WTC11 (cell line): Measurements from ENCODE around the gene SLC7A6OS. TPM values are rescaled to one million over a fixed set of nuclear protein-coding genes. Genes with fewer than 3 reads are reported as not detected.

ENCODE experiments used
- ATAC-seq: fragments of 200-7000 bp; cut with Tn5 transposase; 2 replicates; pipeline ENCODE4 v1.10.0; 2021; ENCODE audit warnings: mild to moderate bottlenecking, moderate library complexity
- CTCF ChIA-PET: fragments of 300-600 bp; sonication (Branson Sonifier 250); formaldehyde crosslinking; loops from one replicate; lab custom pipeline; 2021; ENCODE audit warnings: antibody characterized with exemption; lab: Charles Lee
- POLR2A ChIA-PET: fragments of 350-600 bp; sonication (Branson Sonifier 250); formaldehyde crosslinking; loops from one replicate; lab custom pipeline; 2021; ENCODE audit warnings: antibody characterized with exemption; lab: Charles Lee
- DNase-seq: peaks from one replicate; pipeline ENCODE4 v3.0.0; 2021; ENCODE audit warnings: low spot score
- H3K27ac Mint-ChIP-seq: 2 replicates; pipeline ENCODE4 v1.8.0; 2021; ENCODE audit warnings: mixed read lengths
- H3K27me3 Mint-ChIP-seq: 2 replicates; pipeline ENCODE4 v1.8.0; 2021; ENCODE audit warnings: low read depth, mild to moderate bottlenecking, moderate library complexity, mixed read lengths
- H3K36me3 Mint-ChIP-seq: 2 replicates; pipeline ENCODE4 v1.8.0; 2021; ENCODE audit warnings: mixed read lengths
- H3K4me1 Mint-ChIP-seq: 2 replicates; pipeline ENCODE4 v1.8.0; 2022; ENCODE audit warnings: mixed read lengths
- H3K4me3 Mint-ChIP-seq: 2 replicates; pipeline ENCODE4 v1.8.0; 2021; ENCODE audit warnings: mild to moderate bottlenecking, moderate library complexity, mixed read lengths
- H3K9me3 Mint-ChIP-seq: 2 replicates; pipeline ENCODE4 v1.8.0; 2021; ENCODE audit warnings: mixed read lengths
- FOXJ3 ChIP-seq: sonication (generic); formaldehyde crosslinking; IDR thresholded peaks from 2 replicates; pipeline ENCODE4 v1.9.0; 2021; ENCODE audit warnings: missing genetic modification reagents, mild to moderate bottlenecking, borderline replicate concordance
- JAZF1 ChIP-seq: fragments of 250-450 bp; sonication (Bioruptor Pico); IDR thresholded peaks from 2 replicates; pipeline ENCODE4 v1.9.0; 2021; ENCODE audit warnings: moderate library complexity, mild to moderate bottlenecking, inconsistent platforms
- KAT7 ChIP-seq: sonication (generic); formaldehyde crosslinking; IDR thresholded peaks from 2 replicates; pipeline ENCODE4 v1.8.1; 2023; ENCODE audit warnings: missing genetic modification reagents, mild to moderate bottlenecking, borderline replicate concordance
- MYBL2 ChIP-seq: sonication (generic); formaldehyde crosslinking; IDR thresholded peaks from 2 replicates; pipeline ENCODE4 v1.8.1; 2023; ENCODE audit warnings: mild to moderate bottlenecking, moderate library complexity, missing genetic modification reagents
- NR2C2 ChIP-seq: sonication (generic); formaldehyde crosslinking; IDR thresholded peaks from 2 replicates; pipeline ENCODE4 v1.8.0; 2022; ENCODE audit warnings: mild to moderate bottlenecking, missing genetic modification reagents
- RELA ChIP-seq: sonication (generic); formaldehyde crosslinking; IDR thresholded peaks from 2 replicates; pipeline ENCODE4 v1.8.1; 2022; ENCODE audit warnings: missing genetic modification reagents, mild to moderate bottlenecking, borderline replicate concordance
- ZNF423 ChIP-seq: fragments of 250-450 bp; sonication (Bioruptor Pico); IDR thresholded peaks from 2 replicates; pipeline ENCODE4 v2.1.2; 2022; ENCODE audit warnings: mild to moderate bottlenecking, moderate library complexity
- total RNA-seq: library from RNA; stranded (reverse); gene quantifications from 3 replicates; pipeline ENCODE4 v1.2.3, GENCODE V29; 2021
- TF ChIP-seq, protein P1 (sequence below): sonication (generic); formaldehyde crosslinking; IDR thresholded peaks from 2 replicates; pipeline ENCODE4 v1.8.1; 2023; ENCODE audit warnings: mild to moderate bottlenecking, moderate library complexity, missing genetic modification reagents
- TF ChIP-seq, protein P2 (sequence below): sonication (generic); formaldehyde crosslinking; conservative IDR thresholded peaks from 2 replicates; pipeline ENCODE4 v1.8.1; 2022; ENCODE audit warnings: mild to moderate bottlenecking, missing genetic modification reagents
- TF ChIP-seq, protein P3 (sequence below): sonication (generic); formaldehyde crosslinking; IDR thresholded peaks from 2 replicates; pipeline ENCODE4 v1.8.0; 2022; ENCODE audit warnings: mild to moderate bottlenecking, missing genetic modification reagents
- TF ChIP-seq, protein P4 (sequence below): sonication (generic); formaldehyde crosslinking; IDR thresholded peaks from 2 replicates; pipeline ENCODE4 v1.8.1; 2023; ENCODE audit warnings: mild to moderate bottlenecking, missing genetic modification reagents
- TF ChIP-seq, protein P5 (sequence below): sonication (generic); formaldehyde crosslinking; IDR thresholded peaks from 2 replicates; pipeline ENCODE4 v1.8.1; 2022; ENCODE audit warnings: missing genetic modification reagents, borderline replicate concordance
- TF ChIP-seq, protein P6 (sequence below): sonication (generic); formaldehyde crosslinking; IDR thresholded peaks from 2 replicates; pipeline ENCODE4 v1.8.0; 2022; ENCODE audit warnings: missing genetic modification reagents
- TF ChIP-seq, protein P7 (sequence below): sonication (generic); formaldehyde crosslinking; IDR thresholded peaks from 2 replicates; pipeline ENCODE4 v1.8.0; 2023; ENCODE audit warnings: missing genetic modification reagents
- TF ChIP-seq, protein P8 (sequence below): fragments of 250-450 bp; sonication (Bioruptor Pico); IDR thresholded peaks from 2 replicates; pipeline ENCODE4 v1.9.0; 2021; ENCODE audit warnings: mild to moderate bottlenecking, borderline replicate concordance

Gene SLC7A6OS
- total RNA-seq, 1 experiment from 2014 or later = 22.6 TPM

DNA sequence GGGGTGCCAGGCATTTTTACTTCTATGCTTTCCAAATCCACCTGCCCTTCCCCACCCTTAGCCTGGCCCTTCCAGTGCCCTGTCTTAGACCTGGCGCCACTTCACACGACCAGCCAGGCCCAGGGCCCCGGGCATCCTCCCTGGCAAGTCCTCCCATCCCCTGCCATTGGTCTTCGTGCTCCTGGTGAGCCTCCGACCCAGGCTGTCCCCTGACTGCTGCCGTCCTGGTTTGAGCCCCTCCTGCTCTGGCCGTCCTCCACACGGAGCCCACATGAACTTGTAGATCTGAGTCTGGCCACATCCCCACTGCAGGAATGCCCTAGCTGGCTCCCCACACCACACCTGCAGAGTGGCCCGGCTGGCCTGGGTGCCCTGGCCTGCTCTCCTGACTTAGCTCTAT lies 44.1 kb upstream of the SLC7A6OS start (continued):
- TF ChIP-seq, protein P1, sequence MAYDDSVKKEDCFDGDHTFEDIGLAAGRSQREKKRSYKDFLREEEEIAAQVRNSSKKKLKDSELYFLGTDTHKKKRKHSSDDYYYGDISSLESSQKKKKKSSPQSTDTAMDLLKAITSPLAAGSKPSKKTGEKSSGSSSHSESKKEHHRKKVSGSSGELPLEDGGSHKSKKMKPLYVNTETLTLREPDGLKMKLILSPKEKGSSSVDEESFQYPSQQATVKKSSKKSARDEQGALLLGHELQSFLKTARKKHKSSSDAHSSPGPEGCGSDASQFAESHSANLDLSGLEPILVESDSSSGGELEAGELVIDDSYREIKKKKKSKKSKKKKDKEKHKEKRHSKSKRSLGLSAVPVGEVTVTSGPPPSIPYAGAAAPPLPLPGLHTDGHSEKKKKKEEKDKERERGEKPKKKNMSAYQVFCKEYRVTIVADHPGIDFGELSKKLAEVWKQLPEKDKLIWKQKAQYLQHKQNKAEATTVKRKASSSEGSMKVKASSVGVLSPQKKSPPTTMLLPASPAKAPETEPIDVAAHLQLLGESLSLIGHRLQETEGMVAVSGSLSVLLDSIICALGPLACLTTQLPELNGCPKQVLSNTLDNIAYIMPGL = no peak
- TF ChIP-seq, protein P2, sequence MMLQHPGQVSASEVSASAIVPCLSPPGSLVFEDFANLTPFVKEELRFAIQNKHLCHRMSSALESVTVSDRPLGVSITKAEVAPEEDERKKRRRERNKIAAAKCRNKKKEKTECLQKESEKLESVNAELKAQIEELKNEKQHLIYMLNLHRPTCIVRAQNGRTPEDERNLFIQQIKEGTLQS = no peak
- no peak for TF ChIP-seq NR2C2 (CRISPR knock-in tag)
- TF ChIP-seq RELA (CRISPR knock-in tag) = no peak
- TF ChIP-seq, protein P3, sequence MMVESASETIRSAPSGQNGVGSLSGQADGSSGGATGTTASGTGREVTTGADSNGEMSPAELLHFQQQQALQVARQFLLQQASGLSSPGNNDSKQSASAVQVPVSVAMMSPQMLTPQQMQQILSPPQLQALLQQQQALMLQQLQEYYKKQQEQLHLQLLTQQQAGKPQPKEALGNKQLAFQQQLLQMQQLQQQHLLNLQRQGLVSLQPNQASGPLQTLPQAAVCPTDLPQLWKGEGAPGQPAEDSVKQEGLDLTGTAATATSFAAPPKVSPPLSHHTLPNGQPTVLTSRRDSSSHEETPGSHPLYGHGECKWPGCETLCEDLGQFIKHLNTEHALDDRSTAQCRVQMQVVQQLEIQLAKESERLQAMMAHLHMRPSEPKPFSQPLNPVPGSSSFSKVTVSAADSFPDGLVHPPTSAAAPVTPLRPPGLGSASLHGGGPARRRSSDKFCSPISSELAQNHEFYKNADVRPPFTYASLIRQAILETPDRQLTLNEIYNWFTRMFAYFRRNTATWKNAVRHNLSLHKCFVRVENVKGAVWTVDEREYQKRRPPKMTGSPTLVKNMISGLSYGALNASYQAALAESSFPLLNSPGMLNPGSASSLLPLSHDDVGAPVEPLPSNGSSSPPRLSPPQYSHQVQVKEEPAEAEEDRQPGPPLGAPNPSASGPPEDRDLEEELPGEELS (CRISPR knock-in tag) = no peak
- TF ChIP-seq, protein P4, sequence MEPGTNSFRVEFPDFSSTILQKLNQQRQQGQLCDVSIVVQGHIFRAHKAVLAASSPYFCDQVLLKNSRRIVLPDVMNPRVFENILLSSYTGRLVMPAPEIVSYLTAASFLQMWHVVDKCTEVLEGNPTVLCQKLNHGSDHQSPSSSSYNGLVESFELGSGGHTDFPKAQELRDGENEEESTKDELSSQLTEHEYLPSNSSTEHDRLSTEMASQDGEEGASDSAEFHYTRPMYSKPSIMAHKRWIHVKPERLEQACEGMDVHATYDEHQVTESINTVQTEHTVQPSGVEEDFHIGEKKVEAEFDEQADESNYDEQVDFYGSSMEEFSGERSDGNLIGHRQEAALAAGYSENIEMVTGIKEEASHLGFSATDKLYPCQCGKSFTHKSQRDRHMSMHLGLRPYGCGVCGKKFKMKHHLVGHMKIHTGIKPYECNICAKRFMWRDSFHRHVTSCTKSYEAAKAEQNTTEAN (CRISPR knock-in tag) = no peak
- no peak for TF ChIP-seq FOXJ3 (CRISPR knock-in tag)
- TF ChIP-seq, protein P5, sequence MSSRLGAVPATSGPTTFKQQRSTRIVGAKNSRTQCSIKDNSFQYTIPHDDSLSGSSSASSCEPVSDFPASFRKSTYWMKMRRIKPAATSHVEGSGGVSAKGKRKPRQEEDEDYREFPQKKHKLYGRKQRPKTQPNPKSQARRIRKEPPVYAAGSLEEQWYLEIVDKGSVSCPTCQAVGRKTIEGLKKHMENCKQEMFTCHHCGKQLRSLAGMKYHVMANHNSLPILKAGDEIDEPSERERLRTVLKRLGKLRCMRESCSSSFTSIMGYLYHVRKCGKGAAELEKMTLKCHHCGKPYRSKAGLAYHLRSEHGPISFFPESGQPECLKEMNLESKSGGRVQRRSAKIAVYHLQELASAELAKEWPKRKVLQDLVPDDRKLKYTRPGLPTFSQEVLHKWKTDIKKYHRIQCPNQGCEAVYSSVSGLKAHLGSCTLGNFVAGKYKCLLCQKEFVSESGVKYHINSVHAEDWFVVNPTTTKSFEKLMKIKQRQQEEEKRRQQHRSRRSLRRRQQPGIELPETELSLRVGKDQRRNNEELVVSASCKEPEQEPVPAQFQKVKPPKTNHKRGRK = no peak
- no peak for TF ChIP-seq JAZF1
- TF ChIP-seq, protein P6, sequence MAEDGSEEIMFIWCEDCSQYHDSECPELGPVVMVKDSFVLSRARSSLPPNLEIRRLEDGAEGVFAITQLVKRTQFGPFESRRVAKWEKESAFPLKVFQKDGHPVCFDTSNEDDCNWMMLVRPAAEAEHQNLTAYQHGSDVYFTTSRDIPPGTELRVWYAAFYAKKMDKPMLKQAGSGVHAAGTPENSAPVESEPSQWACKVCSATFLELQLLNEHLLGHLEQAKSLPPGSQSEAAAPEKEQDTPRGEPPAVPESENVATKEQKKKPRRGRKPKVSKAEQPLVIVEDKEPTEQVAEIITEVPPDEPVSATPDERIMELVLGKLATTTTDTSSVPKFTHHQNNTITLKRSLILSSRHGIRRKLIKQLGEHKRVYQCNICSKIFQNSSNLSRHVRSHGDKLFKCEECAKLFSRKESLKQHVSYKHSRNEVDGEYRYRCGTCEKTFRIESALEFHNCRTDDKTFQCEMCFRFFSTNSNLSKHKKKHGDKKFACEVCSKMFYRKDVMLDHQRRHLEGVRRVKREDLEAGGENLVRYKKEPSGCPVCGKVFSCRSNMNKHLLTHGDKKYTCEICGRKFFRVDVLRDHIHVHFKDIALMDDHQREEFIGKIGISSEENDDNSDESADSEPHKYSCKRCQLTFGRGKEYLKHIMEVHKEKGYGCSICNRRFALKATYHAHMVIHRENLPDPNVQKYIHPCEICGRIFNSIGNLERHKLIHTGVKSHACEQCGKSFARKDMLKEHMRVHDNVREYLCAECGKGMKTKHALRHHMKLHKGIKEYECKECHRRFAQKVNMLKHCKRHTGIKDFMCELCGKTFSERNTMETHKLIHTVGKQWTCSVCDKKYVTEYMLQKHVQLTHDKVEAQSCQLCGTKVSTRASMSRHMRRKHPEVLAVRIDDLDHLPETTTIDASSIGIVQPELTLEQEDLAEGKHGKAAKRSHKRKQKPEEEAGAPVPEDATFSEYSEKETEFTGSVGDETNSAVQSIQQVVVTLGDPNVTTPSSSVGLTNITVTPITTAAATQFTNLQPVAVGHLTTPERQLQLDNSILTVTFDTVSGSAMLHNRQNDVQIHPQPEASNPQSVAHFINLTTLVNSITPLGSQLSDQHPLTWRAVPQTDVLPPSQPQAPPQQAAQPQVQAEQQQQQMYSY = no peak
- no peak for TF ChIP-seq MYBL2 (CRISPR knock-in tag)

DNA sequence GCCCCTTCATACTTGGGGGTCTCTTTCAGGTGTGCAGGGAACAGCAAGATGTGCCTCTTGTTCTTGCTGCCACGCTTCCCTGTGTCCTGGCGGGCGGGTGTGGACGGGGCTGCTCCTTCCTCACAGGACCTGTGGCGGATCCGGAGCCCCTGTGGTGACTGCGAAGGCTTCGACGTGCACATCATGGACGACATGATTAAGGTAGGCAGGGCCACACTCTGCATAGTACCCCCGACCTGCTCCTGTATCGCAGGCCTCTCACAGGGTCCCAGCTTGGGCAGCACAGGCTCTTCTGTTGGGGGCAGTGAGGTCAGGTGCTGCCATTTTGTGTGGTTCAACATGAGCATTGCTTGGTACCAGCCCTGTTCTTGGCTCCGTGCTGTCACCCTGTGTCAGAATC lies 42.6 kb upstream of the SLC7A6OS start:
- no peak overlapping the region for H3K27ac Mint-ChIP-seq
- no peaks in the 10 kb centered on the region for H3K27me3 Mint-ChIP-seq
- CTCF ChIA-PET = no interaction called here
- TF ChIP-seq, protein P7, sequence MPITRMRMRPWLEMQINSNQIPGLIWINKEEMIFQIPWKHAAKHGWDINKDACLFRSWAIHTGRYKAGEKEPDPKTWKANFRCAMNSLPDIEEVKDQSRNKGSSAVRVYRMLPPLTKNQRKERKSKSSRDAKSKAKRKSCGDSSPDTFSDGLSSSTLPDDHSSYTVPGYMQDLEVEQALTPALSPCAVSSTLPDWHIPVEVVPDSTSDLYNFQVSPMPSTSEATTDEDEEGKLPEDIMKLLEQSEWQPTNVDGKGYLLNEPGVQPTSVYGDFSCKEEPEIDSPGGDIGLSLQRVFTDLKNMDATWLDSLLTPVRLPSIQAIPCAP = no peak
- TF ChIP-seq, protein P8, sequence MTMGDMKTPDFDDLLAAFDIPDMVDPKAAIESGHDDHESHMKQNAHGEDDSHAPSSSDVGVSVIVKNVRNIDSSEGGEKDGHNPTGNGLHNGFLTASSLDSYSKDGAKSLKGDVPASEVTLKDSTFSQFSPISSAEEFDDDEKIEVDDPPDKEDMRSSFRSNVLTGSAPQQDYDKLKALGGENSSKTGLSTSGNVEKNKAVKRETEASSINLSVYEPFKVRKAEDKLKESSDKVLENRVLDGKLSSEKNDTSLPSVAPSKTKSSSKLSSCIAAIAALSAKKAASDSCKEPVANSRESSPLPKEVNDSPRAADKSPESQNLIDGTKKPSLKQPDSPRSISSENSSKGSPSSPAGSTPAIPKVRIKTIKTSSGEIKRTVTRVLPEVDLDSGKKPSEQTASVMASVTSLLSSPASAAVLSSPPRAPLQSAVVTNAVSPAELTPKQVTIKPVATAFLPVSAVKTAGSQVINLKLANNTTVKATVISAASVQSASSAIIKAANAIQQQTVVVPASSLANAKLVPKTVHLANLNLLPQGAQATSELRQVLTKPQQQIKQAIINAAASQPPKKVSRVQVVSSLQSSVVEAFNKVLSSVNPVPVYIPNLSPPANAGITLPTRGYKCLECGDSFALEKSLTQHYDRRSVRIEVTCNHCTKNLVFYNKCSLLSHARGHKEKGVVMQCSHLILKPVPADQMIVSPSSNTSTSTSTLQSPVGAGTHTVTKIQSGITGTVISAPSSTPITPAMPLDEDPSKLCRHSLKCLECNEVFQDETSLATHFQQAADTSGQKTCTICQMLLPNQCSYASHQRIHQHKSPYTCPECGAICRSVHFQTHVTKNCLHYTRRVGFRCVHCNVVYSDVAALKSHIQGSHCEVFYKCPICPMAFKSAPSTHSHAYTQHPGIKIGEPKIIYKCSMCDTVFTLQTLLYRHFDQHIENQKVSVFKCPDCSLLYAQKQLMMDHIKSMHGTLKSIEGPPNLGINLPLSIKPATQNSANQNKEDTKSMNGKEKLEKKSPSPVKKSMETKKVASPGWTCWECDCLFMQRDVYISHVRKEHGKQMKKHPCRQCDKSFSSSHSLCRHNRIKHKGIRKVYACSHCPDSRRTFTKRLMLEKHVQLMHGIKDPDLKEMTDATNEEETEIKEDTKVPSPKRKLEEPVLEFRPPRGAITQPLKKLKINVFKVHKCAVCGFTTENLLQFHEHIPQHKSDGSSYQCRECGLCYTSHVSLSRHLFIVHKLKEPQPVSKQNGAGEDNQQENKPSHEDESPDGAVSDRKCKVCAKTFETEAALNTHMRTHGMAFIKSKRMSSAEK = no peak
- TF ChIP-seq KAT7 (CRISPR knock-in tag) (no peak), ZNF423 (CRISPR knock-in tag) (no peak)
- TF ChIP-seq, protein P6 = no peak
- TF ChIP-seq, all 79 proteins: peak for 0
- Mint-ChIP-seq H3K4me1 (no peaks in the 10 kb centered on the region), H3K9me3 (no peaks in the 10 kb centered on the region), H3K4me3 (no peak overlapping the region), H3K36me3 (peaks cover 18% of the 10 kb centered on the region)
- ATAC-seq = no peak
- DNase-seq = no peak
- POLR2A ChIA-PET = no interaction called here
